ENCODE results near the gene GNA12.

GRCh38 chr7:2841907-2842306 is 2.2 kb downstream of the GNA12 start:
- TF ChIP-seq CTCF (IDR thresholded peaks at IDR 0.05) (no peak), POLR2A (IDR thresholded peaks at IDR 0.05) (no peak)

Data from lower leg skin (tissue), 3 donors.